Right atrium auricular region (tissue), 2 donors: Measurements from ENCODE around the gene DCAF4. TPM values are rescaled to one million over a fixed set of nuclear protein-coding genes. Genes with fewer than 3 reads are reported as not detected.
A peak's percentile ranks its signal among the peaks of the same experiment; 100 is the strongest.

Source experiments
- DNase-seq: peaks from one replicate; pipeline ENCODE4 v3.0.0-alpha.2; 2019; ENCODE audit warnings: low spot score
- H3K27ac ChIP-seq, 2 donors: fragments of 200-600 bp; sonication (generic); 1 replicate in 1 of 2; 2 replicates in 1 of 2; pipeline ENCODE4 v1.5.1; 2016 to 2019
- H3K27me3 ChIP-seq, 2 donors: fragments of 200-600 bp; sonication (generic); one replicate each; pipeline versions ENCODE4 v1.5.1 to v1.6.0; 2017 to 2019
- H3K36me3 ChIP-seq: fragments of 200-600 bp; sonication (generic); one replicate; pipeline ENCODE4 v1.5.1; 2016
- H3K4me1 ChIP-seq, 2 donors: fragments of 200-600 bp; sonication (generic); one replicate each; pipeline versions ENCODE4 v1.5.1 to v1.6.0; 2017 to 2019
- H3K4me3 ChIP-seq, 2 donors: fragments of 200-600 bp; sonication (generic); 1 replicate in 1 of 2; 2 replicates in 1 of 2; pipeline ENCODE4 v1.5.1; 2017 to 2019; ENCODE audit warnings: mild to moderate bottlenecking in 1 of 2, moderate library complexity in 1 of 2
- H3K9me3 ChIP-seq, 2 donors: fragments of 200-600 bp; sonication (generic); one replicate each; pipeline ENCODE4 v1.5.1; 2019
- total RNA-seq, 2 donors: library from RNA; depleted of rRNA; stranded (reverse); fragments of >200 nt; gene quantifications; one replicate each; pipeline ENCODE4 v1.1.0, GENCODE V29; 2016
- TF ChIP-seq, protein P1 (sequence below), 2 donors: fragments of 200-600 bp; sonication (generic); IDR thresholded peaks; one replicate each; pipeline ENCODE4 v1.5.1; 2019; ENCODE audit warnings: antibody characterized with exemption in 2 of 2

DCAF4 gene, protein sequence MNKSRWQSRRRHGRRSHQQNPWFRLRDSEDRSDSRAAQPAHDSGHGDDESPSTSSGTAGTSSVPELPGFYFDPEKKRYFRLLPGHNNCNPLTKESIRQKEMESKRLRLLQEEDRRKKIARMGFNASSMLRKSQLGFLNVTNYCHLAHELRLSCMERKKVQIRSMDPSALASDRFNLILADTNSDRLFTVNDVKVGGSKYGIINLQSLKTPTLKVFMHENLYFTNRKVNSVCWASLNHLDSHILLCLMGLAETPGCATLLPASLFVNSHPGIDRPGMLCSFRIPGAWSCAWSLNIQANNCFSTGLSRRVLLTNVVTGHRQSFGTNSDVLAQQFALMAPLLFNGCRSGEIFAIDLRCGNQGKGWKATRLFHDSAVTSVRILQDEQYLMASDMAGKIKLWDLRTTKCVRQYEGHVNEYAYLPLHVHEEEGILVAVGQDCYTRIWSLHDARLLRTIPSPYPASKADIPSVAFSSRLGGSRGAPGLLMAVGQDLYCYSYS
- 1 to 10 TPM; 7.0 to 9.4 TPM for total RNA-seq

DNA sequence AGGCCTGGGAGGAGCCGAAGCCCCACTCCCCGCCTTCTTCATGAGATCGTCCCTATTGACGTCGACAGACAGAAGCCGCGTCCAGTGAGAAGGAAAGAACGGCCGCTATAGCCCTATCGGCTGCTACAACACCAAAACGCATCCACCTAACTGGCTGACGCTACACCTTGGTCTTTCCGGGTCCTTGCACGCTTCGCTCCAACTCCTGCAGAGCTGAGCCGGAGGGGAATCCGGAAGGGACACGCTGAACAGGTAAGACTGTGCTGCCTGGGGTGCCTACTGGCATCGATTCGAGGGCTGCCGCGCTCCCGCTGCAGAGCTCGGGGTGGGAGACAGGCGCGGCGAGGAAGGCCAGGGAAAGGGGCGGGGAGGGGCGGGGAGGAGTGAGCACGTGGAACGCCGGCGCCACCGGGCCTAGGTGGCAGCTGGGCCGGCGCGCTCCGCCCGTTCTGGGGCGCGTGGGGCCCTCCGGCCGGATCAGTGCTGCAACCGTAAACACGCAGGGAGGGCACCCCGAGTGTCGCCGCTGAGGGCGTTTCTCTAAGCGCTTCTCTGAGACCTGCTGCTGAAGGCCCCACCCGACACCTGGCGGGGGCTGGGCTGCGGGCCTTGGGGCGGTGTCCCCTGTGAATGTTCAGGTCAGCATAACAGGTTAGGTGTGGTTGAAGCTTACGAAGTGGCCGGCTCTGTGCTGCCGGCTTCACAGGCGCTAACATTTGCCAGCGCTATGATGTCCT lies at the start of gene DCAF4:
Gene DCAF4 (plus strand): TSS at position 173 of the 737 bp plus-strand sequence. CDS start 11,515 bp downstream, outside the sequence.
- peak within 1 kb of the TSS; percentile 68 to 82 for H3K4me3 ChIP-seq
- H3K9me3 ChIP-seq: no peaks in the 10 kb centered on the region
- H3K27ac ChIP-seq: peak within 1 kb of the TSS; percentile 63 to 85
- no peaks in the 10 kb centered on the region for H3K36me3 ChIP-seq
- TF ChIP-seq, protein P1, sequence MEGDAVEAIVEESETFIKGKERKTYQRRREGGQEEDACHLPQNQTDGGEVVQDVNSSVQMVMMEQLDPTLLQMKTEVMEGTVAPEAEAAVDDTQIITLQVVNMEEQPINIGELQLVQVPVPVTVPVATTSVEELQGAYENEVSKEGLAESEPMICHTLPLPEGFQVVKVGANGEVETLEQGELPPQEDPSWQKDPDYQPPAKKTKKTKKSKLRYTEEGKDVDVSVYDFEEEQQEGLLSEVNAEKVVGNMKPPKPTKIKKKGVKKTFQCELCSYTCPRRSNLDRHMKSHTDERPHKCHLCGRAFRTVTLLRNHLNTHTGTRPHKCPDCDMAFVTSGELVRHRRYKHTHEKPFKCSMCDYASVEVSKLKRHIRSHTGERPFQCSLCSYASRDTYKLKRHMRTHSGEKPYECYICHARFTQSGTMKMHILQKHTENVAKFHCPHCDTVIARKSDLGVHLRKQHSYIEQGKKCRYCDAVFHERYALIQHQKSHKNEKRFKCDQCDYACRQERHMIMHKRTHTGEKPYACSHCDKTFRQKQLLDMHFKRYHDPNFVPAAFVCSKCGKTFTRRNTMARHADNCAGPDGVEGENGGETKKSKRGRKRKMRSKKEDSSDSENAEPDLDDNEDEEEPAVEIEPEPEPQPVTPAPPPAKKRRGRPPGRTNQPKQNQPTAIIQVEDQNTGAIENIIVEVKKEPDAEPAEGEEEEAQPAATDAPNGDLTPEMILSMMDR (IDR thresholded peaks at IDR 0.05): no peak
- H3K4me1 ChIP-seq: peaks cover 0 to 5% of the 10 kb centered on the region in 2 donors
- DNase-seq: peak; percentile 97
- H3K27me3 ChIP-seq: no peaks in the 10 kb centered on the region

DNA sequence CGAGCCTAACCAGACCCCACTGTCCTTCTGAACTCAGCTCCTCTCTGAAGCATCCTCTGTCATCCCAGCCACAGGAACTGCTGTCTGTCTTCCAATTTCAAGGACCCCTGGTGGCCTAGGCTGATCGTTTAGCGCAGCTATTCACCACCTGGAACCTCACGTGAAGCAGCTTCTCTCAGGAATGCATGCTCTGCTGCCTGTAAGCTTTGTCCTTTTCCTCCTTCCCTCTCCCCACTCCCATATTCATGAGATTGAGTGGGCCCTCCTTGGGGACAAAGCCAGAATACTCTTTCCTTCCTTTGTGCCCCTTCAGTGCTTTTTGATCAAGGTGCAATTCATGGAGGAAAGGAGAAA lies 49.6 kb upstream of the DCAF4 start:
- H3K27ac ChIP-seq: no peak overlapping the region
- H3K4me3 ChIP-seq: no peak overlapping the region
- DNase-seq: no peak
- no peaks in the 10 kb centered on the region for H3K27me3 ChIP-seq
- H3K9me3 ChIP-seq: no peaks in the 10 kb centered on the region
- TF ChIP-seq, protein P1 (IDR thresholded peaks at IDR 0.05): no peak
- H3K4me1 ChIP-seq: peaks cover 0 to 7% of the 10 kb centered on the region in 2 donors
- no peaks in the 10 kb centered on the region for H3K36me3 ChIP-seq

DNA sequence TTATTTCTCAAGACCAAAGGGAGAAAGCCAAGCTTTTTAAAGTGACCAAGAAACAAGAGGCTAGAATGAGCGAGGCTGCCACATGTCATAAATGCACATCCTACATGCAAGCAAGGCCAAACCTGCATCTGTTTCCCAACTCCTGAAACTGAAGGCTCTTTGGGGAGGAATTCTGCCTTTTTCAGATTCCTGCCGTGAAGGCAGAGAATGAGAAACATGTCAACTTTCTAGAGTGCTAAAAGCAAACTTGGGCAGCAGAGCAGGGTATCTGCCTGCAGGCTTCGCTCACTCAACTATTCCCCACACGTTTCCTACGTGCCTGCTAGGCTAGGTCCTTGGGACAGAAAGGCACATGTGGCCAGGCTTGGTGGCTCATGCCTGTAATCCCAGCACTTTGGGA lies 47.5 kb upstream of the DCAF4 start:
- H3K27me3 ChIP-seq: no peaks in the 10 kb centered on the region
- no peaks in the 10 kb centered on the region for H3K9me3 ChIP-seq
- H3K4me1 ChIP-seq: peaks cover 0 to 20% of the 10 kb centered on the region in 2 donors
- H3K4me3 ChIP-seq: no peak overlapping the region
- DNase-seq: no peak
- no peak overlapping the region for H3K27ac ChIP-seq
- TF ChIP-seq, protein P1 (IDR thresholded peaks at IDR 0.05): no peak
- no peaks in the 10 kb centered on the region for H3K36me3 ChIP-seq

DNA sequence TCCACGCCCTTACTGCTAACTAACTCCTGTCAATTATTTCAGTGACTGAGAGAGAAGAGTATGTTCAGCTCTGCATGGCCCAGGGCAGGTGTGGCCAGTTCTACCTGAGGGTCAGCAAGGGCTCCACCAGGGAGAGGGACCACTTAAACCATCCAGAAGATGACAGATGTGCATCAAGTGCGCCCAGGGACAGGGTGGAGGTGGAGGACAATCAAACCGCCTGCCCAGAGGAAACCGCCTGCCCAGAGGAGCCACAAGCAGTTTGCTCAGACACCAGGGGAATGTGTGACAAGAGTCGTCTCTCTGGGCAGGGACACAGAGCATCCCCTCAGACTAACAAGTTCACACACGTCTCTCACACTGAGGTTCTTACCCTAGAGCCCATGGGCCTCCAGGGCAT lies 46.8 kb upstream of the DCAF4 start:
- no peaks in the 10 kb centered on the region for H3K9me3 ChIP-seq

DNA sequence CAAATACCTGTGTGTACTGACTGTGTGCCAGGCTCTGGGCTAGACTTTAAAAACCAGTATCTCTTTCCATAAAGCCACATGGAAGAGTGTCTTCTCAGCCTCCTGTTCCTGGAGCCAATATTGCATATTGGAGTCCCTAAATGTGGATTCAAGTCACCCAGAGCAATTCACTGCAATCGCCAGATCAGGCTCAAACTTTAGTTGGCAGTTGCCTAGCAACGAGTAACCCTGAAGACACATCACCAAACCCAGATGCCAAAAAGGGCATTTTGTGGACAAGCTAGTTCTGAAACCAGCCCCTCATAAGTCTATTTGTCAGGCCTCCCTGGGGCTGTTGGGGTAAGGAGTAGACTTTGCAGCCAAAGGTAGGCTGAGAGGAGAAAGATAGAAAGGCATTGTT lies 46.1 kb upstream of the DCAF4 start:
- no peaks in the 10 kb centered on the region for H3K9me3 ChIP-seq
- TF ChIP-seq, protein P1 (IDR thresholded peaks at IDR 0.05): no peak
- H3K4me1 ChIP-seq: peaks cover 0 to 20% of the 10 kb centered on the region in 2 donors
- no peak overlapping the region for H3K27ac ChIP-seq
- no peak overlapping the region for H3K4me3 ChIP-seq
- H3K27me3 ChIP-seq: no peaks in the 10 kb centered on the region
- no peaks in the 10 kb centered on the region for H3K36me3 ChIP-seq
- DNase-seq: no peak

More for the DNA sequence above, 46.8 kb upstream of the DCAF4 start:
- TF ChIP-seq, protein P1 (IDR thresholded peaks at IDR 0.05): no peak
- no peaks in the 10 kb centered on the region for H3K36me3 ChIP-seq
- no peak overlapping the region for H3K4me3 ChIP-seq
- DNase-seq: no peak
- H3K4me1 ChIP-seq: peaks cover 0 to 20% of the 10 kb centered on the region in 2 donors
- H3K27ac ChIP-seq: no peak overlapping the region
- H3K27me3 ChIP-seq: no peaks in the 10 kb centered on the region
